HepG2 (cell line): ENCODE data around the gene SCAF8. TPM values are rescaled to one million over a fixed set of nuclear protein-coding genes. Genes with fewer than 3 reads are reported as not detected.

ENCODE experiments used
- ATAC-seq: fragments of 200-7000 bp; cut with Tn5 transposase; 3 replicates; pipeline ENCODE4 v1.9.1; 2020; ENCODE audit warnings: mild to moderate bottlenecking, moderate library complexity
- BruUV-seq: library from RNA; stranded (reverse); fragments of 400-500 nt; replicated peaks from 2 replicates; lab custom pipeline; 2021; lab: Mats Ljungman, UMichigan
- CTCF ChIA-PET: fragments of 300-600 bp; formaldehyde crosslinking; extraction: SDS; loops from one replicate; lab custom pipeline; 2021; ENCODE audit warnings: low total read pairs, inconsistent platforms, low intra/inter-chr PET ratio; lab: Yijun Ruan, JAX
- POLR2A ChIA-PET: fragments of 350-600 bp; sonication (Branson Sonifier 250); formaldehyde crosslinking; loops from one replicate; lab custom pipeline; 2020; ENCODE audit warnings: antibody characterized with exemption, inconsistent platforms; lab: Yijun Ruan, JAX
- DNase-seq: peaks from one replicate; pipeline ENCODE4 v3.0.0-alpha.2; 2015; ENCODE audit warnings: low spot score
- FAIRE-seq: peaks from 3 replicates; lab custom pipeline; 2011; peaks lifted over from hg19 to GRCh38; lab: Jason Lieb, UNC
- H2AFZ ChIP-seq: one replicate; pipeline ENCODE4 v1.6.1; 2011; ENCODE audit warnings: low read length, inconsistent platforms
- H3K27ac ChIP-seq: fragments of 300-600 bp; 3 replicates; pipeline ENCODE4 v1.8.0; 2011; ENCODE audit warnings: mixed run types, mild to moderate bottlenecking, mixed read lengths, low read length, inconsistent platforms; ENCODE audit not compliant: insufficient read depth; ENCODE audit errors: extremely low read length
- H3K27me3 ChIP-seq, 2 experiments: fragments of 200-600 bp in 1 of 2; 2 replicates in 1 of 2; 3 replicates in 1 of 2; pipeline versions ENCODE4 v1.6.0 to v1.8.0; 2011; ENCODE audit warnings: low read length in 2 of 2, mild to moderate bottlenecking in 2 of 2, moderate library complexity in 2 of 2, inconsistent platforms in 1 of 2; ENCODE audit not compliant: insufficient read depth in 2 of 2, control insufficient read depth in 1 of 2
- H3K36me3 ChIP-seq, 2 experiments: fragments of 200-600 bp in 1 of 2; replicated peaks in 1 of 2; 2 replicates in 1 of 2; 3 replicates in 1 of 2; pipeline versions ENCODE4 v1.5.1 to v1.8.0; 2011; ENCODE audit warnings: low read length in 2 of 2, inconsistent platforms in 1 of 2; ENCODE audit not compliant: insufficient read depth in 2 of 2, control insufficient read depth in 1 of 2
- H3K4me1 ChIP-seq: 2 replicates; pipeline ENCODE4 v1.5.1; 2012; ENCODE audit warnings: low read length, inconsistent platforms; ENCODE audit not compliant: insufficient read depth
- H3K4me2 ChIP-seq: 2 replicates; pipeline ENCODE4 v1.6.0; 2011; ENCODE audit warnings: low read depth, low read length, inconsistent platforms
- H3K4me3 ChIP-seq, 3 experiments: fragments of 200-600 bp in 1 of 3; sonication (generic), shearing (Covaris generic) in 1 of 3; replicated peaks in 1 of 3; 2 replicates each; pipeline ENCODE4 v1.5.1; 2011 to 2016; ENCODE audit warnings: low read length in 3 of 3, inconsistent platforms in 2 of 3, low read depth in 2 of 3, mild to moderate bottlenecking in 2 of 3, control low read depth in 1 of 3, mixed read lengths in 1 of 3; ENCODE audit not compliant: insufficient read depth in 1 of 3
- H3K79me2 ChIP-seq: one replicate; pipeline ENCODE4 v1.6.1; 2011; ENCODE audit warnings: low read length, inconsistent platforms; ENCODE audit not compliant: insufficient read depth
- H3K9ac ChIP-seq: 2 replicates; pipeline ENCODE4 v1.6.0; 2011; ENCODE audit warnings: mild to moderate bottlenecking, low read depth, low read length, inconsistent platforms; ENCODE audit not compliant: insufficient read depth
- H3K9me3 ChIP-seq: 2 replicates; pipeline ENCODE4 v1.5.1; 2012; ENCODE audit warnings: mild to moderate bottlenecking, low read length
- H4K20me1 ChIP-seq: 2 replicates; pipeline ENCODE4 v1.6.0; 2011; ENCODE audit warnings: inconsistent platforms, mild to moderate bottlenecking, low read length, moderate library complexity; ENCODE audit not compliant: insufficient read depth
- FOSL1 ChIP-seq: sonication (generic); formaldehyde crosslinking; IDR thresholded peaks from 2 replicates; pipeline ENCODE4 v1.9.0; 2021; ENCODE audit warnings: missing genetic modification reagents, borderline replicate concordance
- MYPOP ChIP-seq: sonication (generic); formaldehyde crosslinking; IDR thresholded peaks from 2 replicates; pipeline ENCODE4 v1.8.1; 2023; ENCODE audit warnings: mild to moderate bottlenecking, moderate library complexity, missing genetic modification reagents
- POGZ ChIP-seq: sonication (generic); formaldehyde crosslinking; IDR thresholded peaks from 2 replicates; pipeline ENCODE4 v1.4.0; 2020; ENCODE audit warnings: mild to moderate bottlenecking, missing genetic modification reagents
- ZNF33B ChIP-seq: sonication (generic); formaldehyde crosslinking; IDR thresholded peaks from 2 replicates; pipeline ENCODE4 v1.5.1; 2020; ENCODE audit warnings: mild to moderate bottlenecking, missing genetic modification reagents
- ZNF407 ChIP-seq: sonication (generic); formaldehyde crosslinking; IDR thresholded peaks from one replicate; pipeline ENCODE4 v1.5.1; 2020; ENCODE audit warnings: mild to moderate bottlenecking, missing genetic modification reagents; ENCODE audit errors: not compliant biosample characterization
- ZNF414 ChIP-seq: sonication (generic); formaldehyde crosslinking; IDR thresholded peaks from 2 replicates; pipeline ENCODE4 v1.5.0; 2020; ENCODE audit warnings: missing genetic modification reagents
- ZNF770 ChIP-seq: sonication (generic); formaldehyde crosslinking; IDR thresholded peaks from 2 replicates; pipeline ENCODE4 v1.5.0; 2020; ENCODE audit warnings: mild to moderate bottlenecking, missing genetic modification reagents
- ZNF883 ChIP-seq: sonication (generic); formaldehyde crosslinking; IDR thresholded peaks from 2 replicates; pipeline ENCODE4 v1.5.1; 2020; ENCODE audit warnings: mild to moderate bottlenecking, missing genetic modification reagents; ENCODE audit errors: not compliant biosample characterization
- WGBS: methylation state at CpG from one replicate; pipeline ENCODE4 v1.1.6; 2017; ENCODE audit warnings: low lambda C conversion rate; 5-methylcytosine and 5-hydroxymethylcytosine counted together
- in situ Hi-C: cut with HindIII; loops from 2 replicates; pipeline ENCODE4 v1.10.0; 2017; ENCODE audit warnings: low pct_unique_long_range_greater_than_20kb; ENCODE audit not compliant: extremely low pct_ligation_motif_present
- intact Hi-C: fragments of 100-400 bp; cut with micrococcal nuclease; formaldehyde crosslinking; loops from one replicate; pipeline ENCODE4 v1.10.0; 2022; ENCODE audit not compliant: unreplicated experiment
- polyA plus RNA-seq, 8 experiments: library from polyadenylated mRNA; depleted of rRNA in 3 of 8; stranded (reverse) in 7 of 8; unstranded in 1 of 8; fragments of >200 nt; fragmentation: Illumina TruSeq in 4 of 8; extraction: Trizol in 4 of 8; gene quantifications; 2 replicates each; pipeline versions ENCODE4 v1.2.1 to v1.2.3, GENCODE V29; 2011 to 2016; ENCODE audit warnings: low read depth in 4 of 8, missing spikeins in 1 of 8, mixed read lengths in 1 of 8; ENCODE audit not compliant: insufficient read depth in 1 of 8
- total RNA-seq, 5 experiments: library from RNA; depleted of rRNA; stranded (reverse); fragments of >200 nt; fragmentation: Illumina TruSeq; extraction: Trizol; gene quantifications; 2 replicates each; pipeline ENCODE4 v1.2.3, GENCODE V29; 2016; ENCODE audit warnings: low read depth in 1 of 5

SCAF8 gene
- total and polyA plus RNA-seq, 2 of the 13 experiments (the other 11 are each of a cell fraction or from before 2014, with no cell fraction given) = 15.3 to 40.8 TPM

GRCh38 chr6:154796484-154796883 lies 63.3 kb downstream of the SCAF8 start:
- ChIA-PET CTCF (no interaction called here), POLR2A (no interaction called here)
- intact Hi-C loops (no loop called here), in situ Hi-C loops (no loop called here)
- Histone ChIP-seq H3K9ac (no peak overlapping the region), H3K4me3 (no peak overlapping the region), H4K20me1 (no peaks in the 10 kb centered on the region), H3K4me2 (no peak overlapping the region), H3K9me3 (no peaks in the 10 kb centered on the region), H3K4me1 (peaks cover 18% of the 10 kb centered on the region), H3K27ac (no peak overlapping the region), H2AFZ (no peak overlapping the region), H3K27me3 (no peaks in the 10 kb centered on the region), H3K36me3 (peaks cover 22 to 52% of the 10 kb centered on the region in 2 experiments), H3K79me2 (peaks cover 6% of the 10 kb centered on the region)
- FAIRE-seq (no peak), ATAC-seq (peak; percentile 59), DNase-seq (no peak)
- BruUV-seq = no TSS peak
- 95% methylated on average over 3 of the region's 3 CpGs for WGBS
- TF ChIP-seq ZNF770 (CRISPR knock-in tag) (peak; percentile 89), ZNF883 (CRISPR knock-in tag) (no peak), ZNF33B (no peak), POGZ (CRISPR knock-in tag) (0 out of 2 replicates have a peak, but pooled peaks have one; percentile 15), ZNF414 (no peak), ZNF407 (CRISPR knock-in tag) (no peak), MYPOP (CRISPR knock-in tag) (no peak), FOSL1 (CRISPR knock-in tag) (no peak)
